ENCODE results near the gene USF1. TPM values are rescaled to one million over a fixed set of nuclear protein-coding genes. Genes with fewer than 3 reads are reported as not detected.

USF1 gene
- total RNA-seq, 1 donor from 2014 or later = 31.7 TPM

GRCh38 chr1:161012420-161012819 is 33.4 kb downstream of the USF1 start:
- no peak for TF ChIP-seq CTCF (IDR thresholded peaks at IDR 0.05; ENCODE audit: borderline replicate concordance)
- no peaks in the 10 kb centered on the region for H3K9me3 ChIP-seq (replicated peaks)
- H3K36me3 ChIP-seq = no peaks in the 10 kb centered on the region
- DNase-seq = no peak
- H3K4me3 ChIP-seq = no peak overlapping the region
- peak overlapping the region; percentile 91 for H3K27ac ChIP-seq (replicated peaks)
- H3K27me3 ChIP-seq (ENCODE audit: low read depth) = no peaks in the 10 kb centered on the region
- H3K4me1 ChIP-seq = peaks cover 29% of the 10 kb centered on the region
- intact Hi-C loops (cut with micrococcal nuclease) = no loop called here

GRCh38 chr1:161009602-161010211 is 36.1 kb downstream of the USF1 start:
- Histone ChIP-seq H3K27me3 (ENCODE audit: low read depth) (no peaks in the 10 kb centered on the region), H3K4me3 (no peak overlapping the region), H3K9me3 (replicated peaks) (no peaks in the 10 kb centered on the region), H3K36me3 (no peaks in the 10 kb centered on the region), H3K27ac (replicated peaks) (no peak overlapping the region), H3K4me1 (peaks cover 23% of the 10 kb centered on the region)
- intact Hi-C loops (cut with micrococcal nuclease) = no loop called here
- DNase-seq = no peak
- no peak for TF ChIP-seq CTCF (IDR thresholded peaks at IDR 0.05; ENCODE audit: borderline replicate concordance)

- H3K4me1 ChIP-seq = peaks cover 15% of the 10 kb centered on the region
- intact Hi-C loops (cut with micrococcal nuclease) = no loop called here
- no peaks in the 10 kb centered on the region for H3K27me3 ChIP-seq (ENCODE audit: low read depth)
- DNase-seq = no peak
- no peak overlapping the region for H3K27ac ChIP-seq (replicated peaks)
- no peaks in the 10 kb centered on the region for H3K36me3 ChIP-seq
- no peak for TF ChIP-seq CTCF (IDR thresholded peaks at IDR 0.05; ENCODE audit: borderline replicate concordance)
- no peak overlapping the region for H3K4me3 ChIP-seq
- no peaks in the 10 kb centered on the region for H3K9me3 ChIP-seq (replicated peaks)
These were observed 36.8 kb downstream of the USF1 start for GRCh38 chr1:161008869-161009510.

GRCh38 chr1:161007369-161007768 is 38.4 kb downstream of the USF1 start:
- intact Hi-C loops (cut with micrococcal nuclease) = no loop called here
- no peak for DNase-seq
- Histone ChIP-seq H3K9me3 (replicated peaks) (no peaks in the 10 kb centered on the region), H3K27ac (replicated peaks) (no peak overlapping the region), H3K4me3 (no peak overlapping the region), H3K36me3 (no peaks in the 10 kb centered on the region), H3K4me1 (no peaks in the 10 kb centered on the region), H3K27me3 (ENCODE audit: low read depth) (no peaks in the 10 kb centered on the region)
- TF ChIP-seq CTCF (IDR thresholded peaks at IDR 0.05; ENCODE audit: borderline replicate concordance) = no peak

GRCh38 chr1:161006563-161006962 is 39.2 kb downstream of the USF1 start:
- no peak for TF ChIP-seq CTCF (IDR thresholded peaks at IDR 0.05; ENCODE audit: borderline replicate concordance)
- Histone ChIP-seq H3K9me3 (replicated peaks) (no peaks in the 10 kb centered on the region), H3K27ac (replicated peaks) (no peak overlapping the region), H3K36me3 (no peaks in the 10 kb centered on the region), H3K4me3 (no peak overlapping the region), H3K4me1 (peaks cover 4% of the 10 kb centered on the region), H3K27me3 (ENCODE audit: low read depth) (no peaks in the 10 kb centered on the region)
- intact Hi-C loops (cut with micrococcal nuclease) = no loop called here
- DNase-seq = no peak

Measured in left ventricle myocardium inferior (tissue), 1 donor.